Measurements from ENCODE around the gene S1PR1.
"Not testable (repeated sequence)": the region's sequence is repeated elsewhere in the genome, so short reads cannot be mapped to it uniquely, and the experiment has no call there.

DNA sequence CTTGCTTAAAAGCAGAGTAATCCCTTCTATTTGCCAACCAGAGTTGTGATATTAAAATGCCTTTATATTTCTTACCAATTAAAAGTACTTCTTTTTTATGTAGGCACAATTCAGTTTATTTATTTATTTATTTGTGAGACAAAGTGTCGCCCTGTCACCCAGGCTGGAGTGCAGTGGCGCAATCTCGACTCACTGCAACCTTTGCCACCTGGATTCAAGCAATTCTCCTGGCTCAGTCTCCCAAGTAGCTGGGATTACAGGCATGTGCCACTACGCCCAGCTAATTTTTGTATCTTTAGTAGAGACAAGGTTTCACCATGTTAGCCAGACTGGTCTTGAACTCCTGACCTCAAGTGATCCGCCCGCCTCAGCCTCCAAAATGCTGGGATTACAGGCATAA is 17.9 kb upstream of the S1PR1 start:
- TF ChIP-seq, protein P1, sequence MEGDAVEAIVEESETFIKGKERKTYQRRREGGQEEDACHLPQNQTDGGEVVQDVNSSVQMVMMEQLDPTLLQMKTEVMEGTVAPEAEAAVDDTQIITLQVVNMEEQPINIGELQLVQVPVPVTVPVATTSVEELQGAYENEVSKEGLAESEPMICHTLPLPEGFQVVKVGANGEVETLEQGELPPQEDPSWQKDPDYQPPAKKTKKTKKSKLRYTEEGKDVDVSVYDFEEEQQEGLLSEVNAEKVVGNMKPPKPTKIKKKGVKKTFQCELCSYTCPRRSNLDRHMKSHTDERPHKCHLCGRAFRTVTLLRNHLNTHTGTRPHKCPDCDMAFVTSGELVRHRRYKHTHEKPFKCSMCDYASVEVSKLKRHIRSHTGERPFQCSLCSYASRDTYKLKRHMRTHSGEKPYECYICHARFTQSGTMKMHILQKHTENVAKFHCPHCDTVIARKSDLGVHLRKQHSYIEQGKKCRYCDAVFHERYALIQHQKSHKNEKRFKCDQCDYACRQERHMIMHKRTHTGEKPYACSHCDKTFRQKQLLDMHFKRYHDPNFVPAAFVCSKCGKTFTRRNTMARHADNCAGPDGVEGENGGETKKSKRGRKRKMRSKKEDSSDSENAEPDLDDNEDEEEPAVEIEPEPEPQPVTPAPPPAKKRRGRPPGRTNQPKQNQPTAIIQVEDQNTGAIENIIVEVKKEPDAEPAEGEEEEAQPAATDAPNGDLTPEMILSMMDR (IDR thresholded peaks at IDR 0.05): not testable (repeated sequence)
- not testable (repeated sequence) for TF ChIP-seq POLR2A (IDR thresholded peaks at IDR 0.05)

Data from heart left ventricle (tissue), 13 donors.